GM18508 (cell line): ENCODE results near the gene THSD4.

ENCODE experiments used
- ATAC-seq: cut with Tn5 transposase; IDR thresholded peaks from one replicate; pipeline ENCODE4 v1.9.1; 2021; ENCODE audit warnings: moderate number of reproducible peaks; ENCODE audit not compliant: insufficient read depth, unreplicated experiment

Gene THSD4

GRCh38 chr15:71746719-71747118, 631.4 kb downstream of the THSD4 start:
- no peak for ATAC-seq

GRCh38 chr15:71747128-71748083, 632.1 kb downstream of the THSD4 start:
- ATAC-seq = no peak

- ATAC-seq = no peak
Observed at GRCh38 chr15:71748293-71748718, 633.0 kb downstream of the THSD4 start.

GRCh38 chr15:71749500-71749899, 634.2 kb downstream of the THSD4 start:
- no peak for ATAC-seq

GRCh38 chr15:71752128-71752527, 636.9 kb downstream of the THSD4 start:
- ATAC-seq = no peak

- ATAC-seq = no peak
Observed at GRCh38 chr15:71752604-71753289, 637.5 kb downstream of the THSD4 start.

GRCh38 chr15:71753346-71753745, 638.1 kb downstream of the THSD4 start:
- no peak for ATAC-seq

GRCh38 chr15:71754660-71755059, 639.4 kb downstream of the THSD4 start:
- no peak for ATAC-seq

- no peak for ATAC-seq
Observed at GRCh38 chr15:71755092-71755970, 640.1 kb downstream of the THSD4 start.

GRCh38 chr15:71756599-71757352, 641.5 kb downstream of the THSD4 start:
- no peak for ATAC-seq

GRCh38 chr15:71757741-71758530, 642.7 kb downstream of the THSD4 start:
- ATAC-seq = no peak

- no peak for ATAC-seq
Observed at GRCh38 chr15:71758711-71759110, 643.4 kb downstream of the THSD4 start.

- no peak for ATAC-seq
Observed at GRCh38 chr15:71760852-71761251, 645.6 kb downstream of the THSD4 start.

GRCh38 chr15:71761649-71762048, 646.4 kb downstream of the THSD4 start:
- no peak for ATAC-seq

GRCh38 chr15:71768184-71768583, 652.9 kb downstream of the THSD4 start:
- no peak for ATAC-seq

- no peak for ATAC-seq
Observed at GRCh38 chr15:71773206-71773859, 658.1 kb downstream of the THSD4 start.

GRCh38 chr15:71775856-71776255, 660.6 kb downstream of the THSD4 start:
- ATAC-seq = no peak

- ATAC-seq = no peak
Observed at GRCh38 chr15:71776304-71776703, 661.0 kb downstream of the THSD4 start.
